Activated effector memory CD4-positive, alpha-beta T cell treated with anti-CD3 and anti-CD28 coated beads, Interleukin-2, amount 50 U/mL, for 16 hours (primary cell): ENCODE data around the gene GRIN2A.

Source experiments
- DNase-seq: peaks from one replicate; pipeline ENCODE4 v3.0.0-alpha.2; 2020

Gene GRIN2A

GRCh38 chr16:9736547-9736946, 445.7 kb downstream of the GRIN2A start:
- DNase-seq, result no peak

GRCh38 chr16:9723136-9723535, 459.1 kb downstream of the GRIN2A start:
- no peak for DNase-seq

GRCh38 chr16:9713907-9714306, 468.3 kb downstream of the GRIN2A start:
- no peak for DNase-seq

GRCh38 chr16:9713156-9713555, 469.1 kb downstream of the GRIN2A start:
- no peak for DNase-seq

- no peak for DNase-seq
These were observed 473.1 kb downstream of the GRIN2A start for GRCh38 chr16:9708972-9709620.

GRCh38 chr16:9706217-9706836, 475.9 kb downstream of the GRIN2A start:
- DNase-seq, result no peak

- DNase-seq, result no peak
These were observed 478.5 kb downstream of the GRIN2A start for GRCh38 chr16:9703731-9704130.
